Sigmoid colon (tissue), 4 donors: ENCODE data around the gene MORF4L1.
A peak's percentile ranks its signal among the peaks of the same experiment; 100 is the strongest.

Experiments
- POLR2A ChIP-seq, 2 donors: fragments of 450-650 bp; IDR thresholded peaks; one replicate each; pipeline ENCODE4 v1.6.1; 2016; ENCODE audit warnings: antibody characterized with exemption in 2 of 2, mild to moderate bottlenecking in 2 of 2, moderate library complexity in 2 of 2
- POLR2AphosphoS5 ChIP-seq, 4 donors: sonication (generic); formaldehyde crosslinking; IDR thresholded peaks; one replicate each; pipeline ENCODE4 v1.6.1; 2017; ENCODE audit warnings: antibody characterized with exemption in 4 of 4
- TF ChIP-seq, protein P1 (sequence below), 4 experiments: fragments of 450-650 bp in 3 of 4; fragments of 200-600 bp in 1 of 4; IDR thresholded peaks; one replicate each; pipeline ENCODE4 v1.5.1; 2016 to 2019; ENCODE audit warnings: antibody characterized with exemption in 4 of 4, mild to moderate bottlenecking in 3 of 4, moderate library complexity in 2 of 4

DNA sequence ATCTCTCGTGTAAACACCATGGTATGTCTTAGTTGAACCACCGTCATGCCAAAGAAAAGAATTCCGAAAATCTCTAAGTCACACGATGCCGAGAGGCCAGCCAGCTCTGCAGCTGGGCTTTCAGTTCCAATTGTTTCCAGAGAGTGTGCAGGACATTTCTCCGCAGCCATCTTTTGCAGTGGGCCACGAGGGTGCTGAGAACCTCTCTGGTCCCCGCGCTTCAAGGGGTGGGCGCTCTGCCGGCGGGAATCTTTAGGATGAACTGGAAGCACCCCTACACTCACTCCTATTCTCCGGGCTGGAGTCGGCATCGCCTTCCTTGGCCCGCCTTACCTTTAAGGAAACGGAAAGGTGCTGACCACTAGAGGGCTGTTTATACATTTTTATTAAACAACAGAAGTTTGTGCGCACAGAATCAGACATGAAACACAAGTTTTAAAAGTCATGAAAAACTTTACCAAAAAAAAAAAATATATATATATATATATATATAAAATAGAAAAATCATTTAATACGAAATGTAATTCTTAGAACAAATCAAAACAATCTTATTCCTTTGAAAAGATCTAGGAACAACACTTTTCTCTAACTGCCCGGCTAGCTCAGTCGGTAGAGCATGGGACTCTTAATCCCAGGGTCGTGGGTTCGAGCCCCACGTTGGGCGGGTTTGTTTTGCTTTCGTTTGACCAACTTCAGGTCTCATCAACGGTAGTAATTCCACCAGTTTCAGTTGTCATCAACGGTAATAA lies 12.5 kb upstream of the MORF4L1 start:
- no peak for TF ChIP-seq POLR2AphosphoS5 (IDR thresholded peaks at IDR 0.05)
- TF ChIP-seq, protein P1, sequence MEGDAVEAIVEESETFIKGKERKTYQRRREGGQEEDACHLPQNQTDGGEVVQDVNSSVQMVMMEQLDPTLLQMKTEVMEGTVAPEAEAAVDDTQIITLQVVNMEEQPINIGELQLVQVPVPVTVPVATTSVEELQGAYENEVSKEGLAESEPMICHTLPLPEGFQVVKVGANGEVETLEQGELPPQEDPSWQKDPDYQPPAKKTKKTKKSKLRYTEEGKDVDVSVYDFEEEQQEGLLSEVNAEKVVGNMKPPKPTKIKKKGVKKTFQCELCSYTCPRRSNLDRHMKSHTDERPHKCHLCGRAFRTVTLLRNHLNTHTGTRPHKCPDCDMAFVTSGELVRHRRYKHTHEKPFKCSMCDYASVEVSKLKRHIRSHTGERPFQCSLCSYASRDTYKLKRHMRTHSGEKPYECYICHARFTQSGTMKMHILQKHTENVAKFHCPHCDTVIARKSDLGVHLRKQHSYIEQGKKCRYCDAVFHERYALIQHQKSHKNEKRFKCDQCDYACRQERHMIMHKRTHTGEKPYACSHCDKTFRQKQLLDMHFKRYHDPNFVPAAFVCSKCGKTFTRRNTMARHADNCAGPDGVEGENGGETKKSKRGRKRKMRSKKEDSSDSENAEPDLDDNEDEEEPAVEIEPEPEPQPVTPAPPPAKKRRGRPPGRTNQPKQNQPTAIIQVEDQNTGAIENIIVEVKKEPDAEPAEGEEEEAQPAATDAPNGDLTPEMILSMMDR (IDR thresholded peaks at IDR 0.05) = peak; percentile 11 to 61 (median 42)
- TF ChIP-seq POLR2A (IDR thresholded peaks at IDR 0.05) = no peak
